ENCODE results near the gene SCRN1. TPM values are rescaled to one million over a fixed set of nuclear protein-coding genes. Genes with fewer than 3 reads are reported as not detected.

SCRN1 gene
- total RNA-seq, 2 donors from 2014 or later: 33.8 to 99.8 TPM

- H3K9me3 ChIP-seq: no peaks in the 10 kb centered on the region
- 92% methylated on average over 8 of the region's 8 CpGs for WGBS
Observed at GRCh38 chr7:29977886-29978651, 11.5 kb downstream of the SCRN1 start.

GRCh38 chr7:29976673-29977415 is 12.8 kb downstream of the SCRN1 start:
- no peaks in the 10 kb centered on the region for H3K36me3 ChIP-seq
- TF ChIP-seq POLR2AphosphoS5 (IDR thresholded peaks at IDR 0.05) (no peak), CTCF (IDR thresholded peaks at IDR 0.05) (no peak), POLR2A (IDR thresholded peaks at IDR 0.05) (no peak)
- no peaks in the 10 kb centered on the region for H3K9me3 ChIP-seq
- WGBS: 67% methylated on average over 6 of the region's 6 CpGs
- no peaks in the 10 kb centered on the region for H3K27me3 ChIP-seq (replicated peaks; ENCODE audit: insufficient read depth)
- no peak overlapping the region for H3K27ac ChIP-seq
- H3K4me1 ChIP-seq (replicated peaks): no peaks in the 10 kb centered on the region
- no peak overlapping the region for H3K4me3 ChIP-seq
- DNase-seq (ENCODE audit: low spot score): no peak
- intact Hi-C loops (cut with DNase I): no loop called here

More at GRCh38 chr7:29977886-29978651, 11.5 kb downstream of the SCRN1 start:
- H3K4me1 ChIP-seq (replicated peaks): no peaks in the 10 kb centered on the region
- intact Hi-C loops (cut with DNase I): no loop called here
- no peak for TF ChIP-seq POLR2AphosphoS5 (IDR thresholded peaks at IDR 0.05)
- no peak for TF ChIP-seq POLR2A (IDR thresholded peaks at IDR 0.05)
- TF ChIP-seq CTCF (IDR thresholded peaks at IDR 0.05): no peak
- no peak overlapping the region for H3K4me3 ChIP-seq
- H3K27me3 ChIP-seq (replicated peaks; ENCODE audit: insufficient read depth): no peaks in the 10 kb centered on the region
- H3K36me3 ChIP-seq: no peaks in the 10 kb centered on the region
- no peak overlapping the region for H3K27ac ChIP-seq
- DNase-seq (ENCODE audit: low spot score): no peak

- whole genome bisulfite sequencing: 81% methylated on average over 4 of the region's 4 CpGs
- no peaks in the 10 kb centered on the region for H3K27me3 ChIP-seq (replicated peaks; ENCODE audit: insufficient read depth)
- H3K36me3 ChIP-seq: no peaks in the 10 kb centered on the region
- no peak for DNase-seq (ENCODE audit: low spot score)
- no peak overlapping the region for H3K4me3 ChIP-seq
- H3K4me1 ChIP-seq (replicated peaks): no peaks in the 10 kb centered on the region
- H3K27ac ChIP-seq: no peak overlapping the region
- H3K9me3 ChIP-seq: no peaks in the 10 kb centered on the region
- TF ChIP-seq POLR2A (IDR thresholded peaks at IDR 0.05) (no peak), POLR2AphosphoS5 (IDR thresholded peaks at IDR 0.05) (no peak), CTCF (IDR thresholded peaks at IDR 0.05) (no peak)
- intact Hi-C loops (cut with DNase I): no loop called here
Observed at GRCh38 chr7:29976266-29976665, 13.3 kb downstream of the SCRN1 start.

GRCh38 chr7:29975561-29975960 is 14.0 kb downstream of the SCRN1 start:
- TF ChIP-seq POLR2A (IDR thresholded peaks at IDR 0.05) (no peak), CTCF (IDR thresholded peaks at IDR 0.05) (no peak), POLR2AphosphoS5 (IDR thresholded peaks at IDR 0.05) (no peak)
- no peaks in the 10 kb centered on the region for H3K4me1 ChIP-seq (replicated peaks)
- intact Hi-C loops (cut with DNase I): no loop called here
- H3K9me3 ChIP-seq: no peaks in the 10 kb centered on the region
- H3K27ac ChIP-seq: no peak overlapping the region
- H3K27me3 ChIP-seq (replicated peaks; ENCODE audit: insufficient read depth): no peaks in the 10 kb centered on the region
- 93% methylated on average over 1 of the region's 1 CpG for WGBS
- no peak for DNase-seq (ENCODE audit: low spot score)
- no peak overlapping the region for H3K4me3 ChIP-seq
- H3K36me3 ChIP-seq: no peaks in the 10 kb centered on the region

Data from prostate gland (tissue), 2 donors.